Measurements from ENCODE around the gene RAB3GAP1. TPM values are rescaled to one million over a fixed set of nuclear protein-coding genes. Genes with fewer than 3 reads are reported as not detected.

The RAB3GAP1 gene
- total and polyA plus RNA-seq, 2 donors (not counting 1 experiment from before 2014, with no cell fraction given), result 15.6 to 62.2 TPM

- no peak overlapping the region for H3K4me2 ChIP-seq (replicated peaks; ENCODE audit: low read depth, low read length, poor library complexity, severe bottlenecking)
- no peaks in the 10 kb centered on the region for H3K4me1 ChIP-seq (ENCODE audit: control insufficient read depth in 2 of 2, insufficient read depth in 2 of 2, low read length in 2 of 2)
- Mint-ChIP-seq H3K4me3 (no peak overlapping the region), H3K27me3 (no peaks in the 10 kb centered on the region), H3K4me1 (no peaks in the 10 kb centered on the region), H3K9me3 (ENCODE audit: insufficient read depth) (no peaks in the 10 kb centered on the region), H3K27ac (no peak overlapping the region)
- ChIA-PET CTCF (no interaction called here), POLR2A (no interaction called here)
- no peak overlapping the region for H3K4me3 ChIP-seq (ENCODE audit: control extremely low read depth in 1 of 5, extremely low read depth in 1 of 5, insufficient read depth in 1 of 5, low read depth in 2 of 5, low read length in 4 of 5)
- intact Hi-C loops (cut with micrococcal nuclease), result no loop called here
- DNase-seq (no peak), ATAC-seq (ENCODE audit: low read depth) (no peak)
- H3K9ac ChIP-seq (ENCODE audit: low read length), result no peak overlapping the region
- no peak for TF ChIP-seq CTCF (IDR thresholded peaks at IDR 0.05)
- TF ChIP-seq EZH2 (IDR thresholded peaks at IDR 0.05; ENCODE audit: borderline replicate concordance, insufficient read depth, low read depth, low read length, poor library complexity, severe bottlenecking), result no peak
- no peaks in the 10 kb centered on the region for H3K27me3 ChIP-seq (replicated peaks in 1 of 4; ENCODE audit: control extremely low read depth in 1 of 4, control insufficient read depth in 3 of 4, insufficient read depth in 4 of 4, low read length in 3 of 4)
- no peak overlapping the region for H3K27ac ChIP-seq (ENCODE audit: low read length in 2 of 2)
- WGBS (ENCODE audit: insufficient coverage), result 100% methylated on average over 1 of the region's 2 CpGs
- no peaks in the 10 kb centered on the region for H3K79me2 ChIP-seq (ENCODE audit: control insufficient read depth, insufficient read depth, low read length)
- no peaks in the 10 kb centered on the region for H3K9me3 ChIP-seq (ENCODE audit: control extremely low read depth in 1 of 3, control insufficient read depth in 2 of 3, insufficient read depth in 1 of 3, low read length in 2 of 3)
- no peaks in the 10 kb centered on the region for H3K36me3 ChIP-seq (replicated peaks in 1 of 2; ENCODE audit: control extremely low read depth in 1 of 2, control insufficient read depth in 1 of 2, extremely low read depth in 1 of 2, insufficient read depth in 2 of 2, low read length in 1 of 2)
- no peaks in the 10 kb centered on the region for H4K20me1 ChIP-seq (ENCODE audit: control insufficient read depth, insufficient read depth, low read length, poor library complexity, severe bottlenecking)
- H2AFZ ChIP-seq (ENCODE audit: insufficient read depth, low read depth, low read length, poor library complexity, severe bottlenecking), result no peak overlapping the region
Observed at GRCh38 chr2:135218426-135218825, 166.3 kb downstream of the RAB3GAP1 start.

GRCh38 chr2:135219226-135219625 lies 167.1 kb downstream of the RAB3GAP1 start:
- Histone ChIP-seq H3K4me2 (replicated peaks; ENCODE audit: low read depth, low read length, poor library complexity, severe bottlenecking) (no peak overlapping the region), H3K79me2 (ENCODE audit: control insufficient read depth, insufficient read depth, low read length) (no peaks in the 10 kb centered on the region), H2AFZ (ENCODE audit: insufficient read depth, low read depth, low read length, poor library complexity, severe bottlenecking) (no peak overlapping the region), H3K36me3 (replicated peaks in 1 of 2; ENCODE audit: control extremely low read depth in 1 of 2, control insufficient read depth in 1 of 2, extremely low read depth in 1 of 2, insufficient read depth in 2 of 2, low read length in 1 of 2) (no peaks in the 10 kb centered on the region), H3K27me3 (replicated peaks in 1 of 4; ENCODE audit: control extremely low read depth in 1 of 4, control insufficient read depth in 3 of 4, insufficient read depth in 4 of 4, low read length in 3 of 4) (no peaks in the 10 kb centered on the region), H3K4me3 (ENCODE audit: control extremely low read depth in 1 of 5, extremely low read depth in 1 of 5, insufficient read depth in 1 of 5, low read depth in 2 of 5, low read length in 4 of 5) (no peak overlapping the region), H3K4me1 (ENCODE audit: control insufficient read depth in 2 of 2, insufficient read depth in 2 of 2, low read length in 2 of 2) (no peaks in the 10 kb centered on the region), H4K20me1 (ENCODE audit: control insufficient read depth, insufficient read depth, low read length, poor library complexity, severe bottlenecking) (no peaks in the 10 kb centered on the region), H3K9me3 (ENCODE audit: control extremely low read depth in 1 of 3, control insufficient read depth in 2 of 3, insufficient read depth in 1 of 3, low read length in 2 of 3) (no peaks in the 10 kb centered on the region), H3K27ac (ENCODE audit: low read length in 2 of 2) (no peak overlapping the region), H3K9ac (ENCODE audit: low read length) (no peak overlapping the region)
- ATAC-seq (ENCODE audit: low read depth), result no peak
- no peak for TF ChIP-seq EZH2 (IDR thresholded peaks at IDR 0.05; ENCODE audit: borderline replicate concordance, insufficient read depth, low read depth, low read length, poor library complexity, severe bottlenecking)
- TF ChIP-seq CTCF (IDR thresholded peaks at IDR 0.05), result no peak
- ChIA-PET POLR2A (no interaction called here), CTCF (no interaction called here)
- Mint-ChIP-seq H3K4me1 (no peaks in the 10 kb centered on the region), H3K9me3 (ENCODE audit: insufficient read depth) (no peaks in the 10 kb centered on the region), H3K27ac (no peak overlapping the region), H3K4me3 (no peak overlapping the region), H3K27me3 (no peaks in the 10 kb centered on the region)
- WGBS (ENCODE audit: insufficient coverage), result no CpG with 5 or more reads among the region's 1 CpG
- intact Hi-C loops (cut with micrococcal nuclease), result no loop called here
- DNase-seq, result no peak

Small RNAs within 50 kb of the gene (small RNA-seq; reads per million reads assigned to genes)
- gene SNORA40B (ENCODE audit: insufficient read length, low read depth, low replicate concordance), result not detected

Other genes starting within 250 kb of the RAB3GAP1 start
- not detected in 2 replicates for gene ACMSD, start 213.7 kb upstream of the RAB3GAP1 start, total RNA-seq
- not detected in 2 replicates for gene ACMSD, start 213.7 kb upstream of the RAB3GAP1 start, polyA plus RNA-seq
- 86.7 and 91.0 TPM in 2 replicates for gene CCNT2, start 133.5 kb upstream of the RAB3GAP1 start, total RNA-seq
- 17.4 and 27.6 TPM in 2 replicates for gene CCNT2, start 133.5 kb upstream of the RAB3GAP1 start, polyA plus RNA-seq
- not detected in 2 replicates for gene MAP3K19, start 4.8 kb upstream of the RAB3GAP1 start, total RNA-seq
- gene MAP3K19, start 4.8 kb upstream of the RAB3GAP1 start, polyA plus RNA-seq, result 0.46 TPM in 1 of 2 replicates, not detected in the other